22Rv1 (cell line): ENCODE results near the gene GAS2L3.
"Not testable (repeated sequence)": the region's sequence is repeated elsewhere in the genome, so short reads cannot be mapped to it uniquely, and the experiment has no call there.

Source experiments
- H3K27ac ChIP-seq: fragments of 450-650 bp; 2 replicates; pipeline ENCODE4 v1.5.1; 2017
- ZFX ChIP-seq: fragments of 450-650 bp; IDR thresholded peaks from 2 replicates; pipeline ENCODE4 v1.6.1; 2017; ENCODE audit warnings: antibody characterized with exemption, borderline replicate concordance
- TF ChIP-seq, protein P1 (sequence below): fragments of 450-650 bp; IDR thresholded peaks from 2 replicates; pipeline ENCODE4 v1.5.1; 2017; ENCODE audit warnings: mild to moderate bottlenecking

GAS2L3 gene

DNA sequence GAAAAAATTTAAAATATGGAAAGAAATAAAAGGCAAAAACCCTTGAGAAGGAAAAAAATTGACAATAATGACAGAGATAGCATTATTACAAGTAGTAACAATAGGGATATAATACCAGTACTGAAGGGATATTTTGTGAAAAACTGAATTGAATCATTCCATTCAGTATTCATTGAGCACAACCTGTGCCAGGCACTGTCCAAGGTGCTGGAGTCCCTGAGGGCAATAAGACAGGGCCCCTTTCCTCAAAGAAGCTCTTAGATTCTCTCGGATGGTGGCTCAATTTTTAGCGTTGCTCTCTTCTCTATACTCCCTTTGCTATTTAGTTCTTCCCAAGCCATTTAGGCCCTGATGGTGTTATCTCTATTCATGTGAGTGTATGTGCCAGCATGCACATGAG, 34.3 kb upstream of the GAS2L3 start:
- TF ChIP-seq, protein P1, sequence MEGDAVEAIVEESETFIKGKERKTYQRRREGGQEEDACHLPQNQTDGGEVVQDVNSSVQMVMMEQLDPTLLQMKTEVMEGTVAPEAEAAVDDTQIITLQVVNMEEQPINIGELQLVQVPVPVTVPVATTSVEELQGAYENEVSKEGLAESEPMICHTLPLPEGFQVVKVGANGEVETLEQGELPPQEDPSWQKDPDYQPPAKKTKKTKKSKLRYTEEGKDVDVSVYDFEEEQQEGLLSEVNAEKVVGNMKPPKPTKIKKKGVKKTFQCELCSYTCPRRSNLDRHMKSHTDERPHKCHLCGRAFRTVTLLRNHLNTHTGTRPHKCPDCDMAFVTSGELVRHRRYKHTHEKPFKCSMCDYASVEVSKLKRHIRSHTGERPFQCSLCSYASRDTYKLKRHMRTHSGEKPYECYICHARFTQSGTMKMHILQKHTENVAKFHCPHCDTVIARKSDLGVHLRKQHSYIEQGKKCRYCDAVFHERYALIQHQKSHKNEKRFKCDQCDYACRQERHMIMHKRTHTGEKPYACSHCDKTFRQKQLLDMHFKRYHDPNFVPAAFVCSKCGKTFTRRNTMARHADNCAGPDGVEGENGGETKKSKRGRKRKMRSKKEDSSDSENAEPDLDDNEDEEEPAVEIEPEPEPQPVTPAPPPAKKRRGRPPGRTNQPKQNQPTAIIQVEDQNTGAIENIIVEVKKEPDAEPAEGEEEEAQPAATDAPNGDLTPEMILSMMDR: no peak

DNA sequence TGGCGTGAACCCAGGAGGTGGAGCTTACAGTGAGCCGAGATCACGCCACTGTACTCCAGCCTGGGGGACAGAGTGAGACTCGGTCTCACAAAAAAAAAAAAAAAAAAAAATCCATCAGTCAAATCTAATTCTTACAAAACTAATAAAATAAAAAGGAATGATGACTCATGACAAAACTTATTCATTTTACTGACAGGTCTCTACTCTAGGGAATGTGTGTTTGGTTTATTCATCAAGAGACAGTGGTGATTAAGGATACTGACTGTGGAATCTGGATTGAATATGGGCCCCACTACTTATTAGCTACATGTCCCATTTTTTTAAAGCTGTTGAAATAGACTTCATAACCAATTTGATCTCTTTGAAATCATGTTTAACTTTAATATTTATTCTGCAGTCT, 29.3 kb upstream of the GAS2L3 start:
- no peak overlapping the region for H3K27ac ChIP-seq
- TF ChIP-seq ZFX: no peak
- TF ChIP-seq, protein P1: no peak

More for the DNA sequence above, 34.3 kb upstream of the GAS2L3 start:
- no peak overlapping the region for H3K27ac ChIP-seq

DNA sequence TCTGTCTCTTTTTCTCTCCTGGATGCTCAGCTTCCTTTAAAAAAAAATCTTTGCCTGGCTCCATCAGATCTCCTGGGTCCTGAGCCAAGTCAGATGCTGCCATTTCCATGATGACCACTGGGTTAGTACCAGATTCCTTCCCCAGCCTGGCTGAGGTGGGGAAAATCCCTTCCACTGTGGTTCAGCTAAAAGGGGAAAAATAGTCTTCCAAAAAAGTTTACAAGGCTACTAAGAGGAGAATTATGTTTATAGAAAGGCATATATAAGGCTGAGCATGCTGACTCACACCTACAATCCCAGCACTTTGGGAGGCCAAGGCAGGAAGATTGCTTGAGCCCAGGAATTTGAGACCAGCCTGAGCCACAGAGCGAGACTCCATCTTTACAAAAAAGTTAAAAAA, 28.4 kb upstream of the GAS2L3 start:
- no peak overlapping the region for H3K27ac ChIP-seq

DNA sequence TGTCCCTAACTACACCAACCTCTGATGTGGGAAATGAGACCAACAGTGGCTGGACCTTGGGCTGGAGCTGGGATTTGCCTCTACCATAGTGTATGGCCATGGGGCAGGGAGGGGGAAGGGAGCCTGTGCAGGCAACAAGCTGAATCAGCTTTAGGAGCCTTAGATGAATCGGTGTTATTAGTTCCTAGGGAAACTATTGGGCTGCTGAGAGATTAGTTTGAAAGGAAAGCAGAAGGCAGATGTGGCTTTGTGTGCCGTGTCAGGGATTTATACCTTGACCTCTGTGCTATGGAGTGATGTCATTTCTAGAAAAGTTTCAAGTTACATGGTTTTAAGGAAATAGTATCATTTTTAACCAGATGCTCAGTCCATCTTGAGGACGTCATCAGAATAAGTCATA, 19.5 kb upstream of the GAS2L3 start:
- no peak overlapping the region for H3K27ac ChIP-seq
- TF ChIP-seq, protein P1: no peak
- no peak for TF ChIP-seq ZFX

More for the DNA sequence above, 28.4 kb upstream of the GAS2L3 start:
- TF ChIP-seq ZFX: no peak
- TF ChIP-seq, protein P1: no peak

DNA sequence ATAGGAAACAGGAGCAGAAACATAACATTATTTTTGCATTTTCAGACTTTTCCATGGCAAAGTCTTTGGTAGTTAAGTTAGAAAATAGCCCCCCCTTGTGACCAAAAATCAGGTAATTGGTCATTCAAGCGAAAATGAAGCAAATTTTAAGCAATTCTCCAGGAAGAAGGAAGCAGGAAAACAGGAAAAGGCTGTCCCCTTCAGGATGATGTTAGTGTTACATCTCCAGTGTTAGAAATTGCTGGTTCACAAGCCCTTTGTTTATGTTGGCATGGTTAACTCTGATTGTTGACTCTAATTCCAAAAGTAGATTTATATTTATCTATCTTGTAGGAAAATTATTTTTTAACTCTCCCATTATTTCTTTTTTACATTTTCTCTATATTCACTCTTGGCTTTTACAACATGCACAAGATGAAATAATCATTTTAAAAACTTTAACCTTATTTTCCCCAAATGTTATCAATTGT, 18.8 kb upstream of the GAS2L3 start:
- TF ChIP-seq, protein P1: peak; percentile 99
- TF ChIP-seq ZFX: no peak

DNA sequence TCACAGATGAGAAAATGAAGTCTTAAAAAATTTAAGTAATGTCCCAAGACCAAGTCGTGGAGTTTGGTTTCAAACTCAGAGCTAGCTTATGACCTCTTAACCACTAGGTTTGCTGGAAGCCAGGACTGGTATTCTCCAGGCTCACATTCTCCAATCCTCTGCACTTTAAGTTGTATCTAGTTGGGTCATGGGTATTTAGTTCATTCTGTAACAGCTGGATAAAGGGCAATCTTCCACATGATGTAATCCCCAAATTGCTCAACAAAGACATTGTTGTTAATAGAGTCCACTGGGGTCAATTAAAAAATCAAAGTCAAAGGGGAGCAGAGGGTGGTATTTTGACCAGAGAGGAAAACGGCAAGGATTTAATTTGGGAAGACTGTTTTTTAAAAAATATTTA, 17.8 kb upstream of the GAS2L3 start:
- TF ChIP-seq, protein P1: no peak
- TF ChIP-seq ZFX: no peak
- H3K27ac ChIP-seq: no peak overlapping the region

More for the DNA sequence above, 18.8 kb upstream of the GAS2L3 start:
- no peak overlapping the region for H3K27ac ChIP-seq

DNA sequence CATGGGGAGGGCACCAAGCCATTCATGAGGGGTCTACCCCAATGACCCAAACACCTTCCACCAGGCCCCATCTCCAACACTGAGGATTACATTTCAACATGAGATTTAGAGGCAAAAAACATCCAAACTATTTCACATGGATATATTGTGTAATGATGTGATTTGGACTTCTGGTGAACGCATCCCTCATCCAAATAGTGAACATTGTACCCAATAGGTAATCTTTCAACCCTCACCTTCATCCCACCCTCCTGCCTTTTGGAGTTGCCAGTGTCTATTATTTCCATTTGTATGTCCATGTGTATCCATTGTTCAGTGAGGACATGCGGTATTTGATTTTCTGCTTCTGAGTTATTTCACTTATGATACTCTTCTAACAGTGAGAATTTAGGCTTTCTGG, 16.1 kb upstream of the GAS2L3 start:
- TF ChIP-seq ZFX: no peak
- TF ChIP-seq, protein P1: no peak
- no peak overlapping the region for H3K27ac ChIP-seq

DNA sequence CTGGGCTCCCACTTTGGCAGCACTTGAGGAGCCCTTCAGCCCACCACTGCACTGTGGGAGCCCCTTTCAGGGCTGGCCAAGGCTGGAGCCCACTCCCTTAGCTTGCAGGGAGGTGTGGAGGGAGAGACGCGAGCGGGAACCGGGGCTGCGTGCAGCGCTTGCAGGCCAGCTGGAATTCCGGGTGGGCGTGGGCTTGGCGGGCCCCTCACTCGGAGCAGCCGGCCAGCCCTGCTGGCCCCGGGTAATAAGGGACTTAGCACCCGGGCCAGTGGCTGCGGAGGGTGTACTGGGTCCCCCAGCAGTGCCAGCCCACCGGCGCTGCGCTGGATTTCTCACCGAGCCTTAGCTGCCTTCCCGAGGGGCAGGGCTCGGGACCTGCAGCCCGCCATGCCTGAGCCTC, 14.2 kb upstream of the GAS2L3 start:
- H3K27ac ChIP-seq: not testable (repeated sequence)
